ENCODE measurements around the gene OTUD4. TPM values are rescaled to one million over a fixed set of nuclear protein-coding genes. Genes with fewer than 3 reads are reported as not detected.

The OTUD4 gene
- total RNA-seq, 4 donors from 2014 or later, result 31.7 to 43.6 (median 41.2) TPM

DNA sequence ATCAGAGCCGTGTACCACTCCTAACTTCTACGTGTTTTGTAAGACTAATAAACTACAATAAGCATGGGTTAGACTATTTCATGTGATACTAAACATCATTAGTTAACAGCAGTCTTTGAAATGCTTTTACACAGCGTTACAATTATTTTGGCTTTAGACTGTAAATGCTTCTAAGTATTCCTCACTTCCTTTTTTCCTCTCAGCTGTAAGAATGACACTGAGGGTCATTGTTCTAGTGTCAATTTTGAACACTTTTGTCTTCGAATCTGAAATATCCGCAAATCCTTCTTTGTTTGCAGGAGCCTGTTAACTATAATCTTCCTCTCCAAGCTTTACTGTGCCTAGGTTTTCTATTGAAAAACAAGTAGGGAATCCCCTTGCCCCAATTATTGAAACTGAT, 80.7 kb downstream of the OTUD4 start:
- H3K4me1 ChIP-seq, result peaks cover 44% of the 10 kb centered on the region
- DNase-seq (ENCODE audit: low spot score in 2 of 2), result no peak

GRCh38 chr4:145098675-145099037, 81.7 kb downstream of the OTUD4 start:
- Histone ChIP-seq H3K4me3 (peak overlapping the region; percentile 89), H3K9me3 (no peaks in the 10 kb centered on the region), H3K4me1 (peaks cover 44% of the 10 kb centered on the region), H3K27me3 (no peaks in the 10 kb centered on the region), H3K36me3 (peaks cover 18% of the 10 kb centered on the region), H3K27ac (peak overlapping the region; percentile 95)
- DNase-seq (ENCODE audit: low spot score in 2 of 2), result no peak
- 0% methylated on average over 9 of the region's 9 CpGs for WGBS
- TF ChIP-seq EP300 (IDR thresholded peaks at IDR 0.05) (no peak), POLR2AphosphoS5 (IDR thresholded peaks at IDR 0.05) (no peak), POLR2A (IDR thresholded peaks at IDR 0.05) (no peak)
- TF ChIP-seq, protein P1, sequence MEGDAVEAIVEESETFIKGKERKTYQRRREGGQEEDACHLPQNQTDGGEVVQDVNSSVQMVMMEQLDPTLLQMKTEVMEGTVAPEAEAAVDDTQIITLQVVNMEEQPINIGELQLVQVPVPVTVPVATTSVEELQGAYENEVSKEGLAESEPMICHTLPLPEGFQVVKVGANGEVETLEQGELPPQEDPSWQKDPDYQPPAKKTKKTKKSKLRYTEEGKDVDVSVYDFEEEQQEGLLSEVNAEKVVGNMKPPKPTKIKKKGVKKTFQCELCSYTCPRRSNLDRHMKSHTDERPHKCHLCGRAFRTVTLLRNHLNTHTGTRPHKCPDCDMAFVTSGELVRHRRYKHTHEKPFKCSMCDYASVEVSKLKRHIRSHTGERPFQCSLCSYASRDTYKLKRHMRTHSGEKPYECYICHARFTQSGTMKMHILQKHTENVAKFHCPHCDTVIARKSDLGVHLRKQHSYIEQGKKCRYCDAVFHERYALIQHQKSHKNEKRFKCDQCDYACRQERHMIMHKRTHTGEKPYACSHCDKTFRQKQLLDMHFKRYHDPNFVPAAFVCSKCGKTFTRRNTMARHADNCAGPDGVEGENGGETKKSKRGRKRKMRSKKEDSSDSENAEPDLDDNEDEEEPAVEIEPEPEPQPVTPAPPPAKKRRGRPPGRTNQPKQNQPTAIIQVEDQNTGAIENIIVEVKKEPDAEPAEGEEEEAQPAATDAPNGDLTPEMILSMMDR (IDR thresholded peaks at IDR 0.05), result no peak

More for the DNA sequence above, 80.7 kb downstream of the OTUD4 start:
- no peak overlapping the region for H3K27ac ChIP-seq
- TF ChIP-seq POLR2AphosphoS5 (IDR thresholded peaks at IDR 0.05), result no peak
- no peak for TF ChIP-seq EP300 (IDR thresholded peaks at IDR 0.05)
- no peak for TF ChIP-seq POLR2A (IDR thresholded peaks at IDR 0.05)
- TF ChIP-seq, protein P1 (IDR thresholded peaks at IDR 0.05), result no peak
- H3K36me3 ChIP-seq, result peaks cover 8% of the 10 kb centered on the region
- no peaks in the 10 kb centered on the region for H3K27me3 ChIP-seq
- peak overlapping the region; percentile 89 for H3K4me3 ChIP-seq
- no peaks in the 10 kb centered on the region for H3K9me3 ChIP-seq
- 20% methylated on average over 5 of the region's 5 CpGs for WGBS

GRCh38 chr4:145097821-145098674, 82.3 kb downstream of the OTUD4 start, which contains the start of the genes ABCE1 and ANAPC10:
ABCE1 (plus strand) TSS chr4:145098311; CDS start chr4:145104413, 6,102 bp downstream.
ANAPC10 (minus strand) TSS chr4:145098196; CDS start chr4:145096099, 2,097 bp downstream.
- Histone ChIP-seq H3K27ac (peak within 1 kb of the TSS; percentile 95), H3K27me3 (no peaks in the 10 kb centered on the region), H3K4me3 (peak within 1 kb of the TSS; percentile 89), H3K9me3 (no peaks in the 10 kb centered on the region), H3K4me1 (peaks cover 44% of the 10 kb centered on the region), H3K36me3 (peaks cover 24% of the 10 kb centered on the region)
- peak; percentile 96 to 97 for DNase-seq (ENCODE audit: low spot score in 2 of 2)
- WGBS, result under 1% methylated on average over 60 of the region's 67 CpGs
- TF ChIP-seq EP300 (IDR thresholded peaks at IDR 0.05), result no peak
- TF ChIP-seq, protein P1 (IDR thresholded peaks at IDR 0.05), result no peak
- TF ChIP-seq POLR2AphosphoS5 (IDR thresholded peaks at IDR 0.05), result peak; percentile 52 to 84 (median 82)
- peak in 1 of 2 donors; percentile 55 for TF ChIP-seq POLR2A (IDR thresholded peaks at IDR 0.05)

DNA sequence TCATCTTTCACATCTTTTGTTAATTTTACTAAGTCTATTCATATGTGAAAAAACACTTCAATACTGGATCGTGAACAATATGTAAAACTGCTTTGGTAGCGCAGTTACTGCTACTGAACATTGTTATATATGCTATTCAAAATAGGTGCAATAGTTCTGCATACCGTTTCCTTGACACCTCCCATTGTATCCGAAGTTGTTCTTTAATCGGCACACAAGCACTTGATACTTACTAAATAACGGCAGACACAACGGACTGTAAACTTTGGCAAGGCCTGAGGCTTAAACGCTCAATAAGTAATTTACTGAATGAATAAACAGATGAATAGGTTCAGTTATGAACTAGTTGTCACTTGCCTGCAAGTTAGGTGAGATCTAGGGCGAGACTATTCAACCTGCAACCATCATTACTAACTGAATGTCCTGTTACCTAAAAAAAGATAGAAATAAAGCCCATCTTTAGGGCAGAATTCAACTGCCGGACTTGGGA, 83.0 kb downstream of the OTUD4 start:
- TF ChIP-seq, protein P1 (IDR thresholded peaks at IDR 0.05), result no peak
- TF ChIP-seq POLR2AphosphoS5 (IDR thresholded peaks at IDR 0.05) (no peak), POLR2A (IDR thresholded peaks at IDR 0.05) (no peak), EP300 (IDR thresholded peaks at IDR 0.05) (no peak)
- peaks cover 40% of the 10 kb centered on the region for H3K4me1 ChIP-seq
- H3K36me3 ChIP-seq, result peaks cover 31% of the 10 kb centered on the region
- no peaks in the 10 kb centered on the region for H3K27me3 ChIP-seq
- WGBS, result 5% methylated on average over 10 of the region's 10 CpGs
- peak overlapping the region; percentile 95 for H3K27ac ChIP-seq
- no peaks in the 10 kb centered on the region for H3K9me3 ChIP-seq
- peak overlapping the region; percentile 89 for H3K4me3 ChIP-seq
- no peak for DNase-seq (ENCODE audit: low spot score in 2 of 2)

DNA sequence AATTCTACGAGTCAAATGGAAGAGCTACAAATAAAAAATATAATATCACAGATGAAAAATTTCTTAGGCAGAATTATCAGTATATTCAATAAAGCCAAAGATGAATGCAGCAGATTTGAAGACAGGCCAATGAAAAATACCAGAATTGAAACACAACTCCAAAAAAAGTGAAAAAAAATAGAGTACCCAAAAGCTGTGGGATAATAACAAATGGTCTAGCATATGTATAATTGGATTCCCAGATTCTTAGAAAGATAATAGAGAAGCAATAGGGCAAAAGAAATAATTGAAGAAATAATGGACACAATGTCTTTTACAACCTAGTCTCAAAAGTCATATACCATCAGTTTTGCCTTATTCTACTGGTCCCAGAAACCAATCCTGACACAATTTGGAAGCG, 86.8 kb downstream of the OTUD4 start:
- DNase-seq (ENCODE audit: low spot score in 2 of 2), result no peak
- H3K36me3 ChIP-seq, result peaks cover 53% of the 10 kb centered on the region
- no peak overlapping the region for H3K27ac ChIP-seq
- H3K9me3 ChIP-seq, result no peaks in the 10 kb centered on the region
- no peak for TF ChIP-seq POLR2A (IDR thresholded peaks at IDR 0.05)
- TF ChIP-seq EP300 (IDR thresholded peaks at IDR 0.05), result no peak
- no peak for TF ChIP-seq POLR2AphosphoS5 (IDR thresholded peaks at IDR 0.05)
- TF ChIP-seq, protein P1 (IDR thresholded peaks at IDR 0.05), result no peak
- WGBS, result 96% methylated on average over 2 of the region's 2 CpGs
- H3K27me3 ChIP-seq, result no peaks in the 10 kb centered on the region
- no peak overlapping the region for H3K4me3 ChIP-seq
- peaks cover 12% of the 10 kb centered on the region for H3K4me1 ChIP-seq

All from suprapubic skin (tissue), 4 donors.